Psoas muscle (tissue), 8 donors: ENCODE results near the gene GRIN2A. TPM values are rescaled to one million over a fixed set of nuclear protein-coding genes. Genes with fewer than 3 reads are reported as not detected.

Source experiments
- ATAC-seq, 4 donors: fragments of 200-7000 bp; cut with Tn5 transposase; one replicate each; pipeline ENCODE4 v1.9.1; 2020; ENCODE audit warnings: moderate library complexity in 3 of 4, mild to moderate bottlenecking in 2 of 4
- DNase-seq, 2 donors: peaks; one replicate each; pipeline ENCODE4 v3.0.0-alpha.2; 2020
- H3K27ac ChIP-seq: fragments of 200-600 bp; one replicate; pipeline ENCODE4 v1.8.0; 2022
- H3K27me3 ChIP-seq, 3 donors: fragments of 200-600 bp in 1 of 3; one replicate each; pipeline versions ENCODE4 v1.6.1 to v1.8.0; 2013 to 2022; ENCODE audit warnings: low read length in 2 of 3, mild to moderate bottlenecking in 2 of 3, moderate library complexity in 1 of 3; ENCODE audit not compliant: insufficient read depth in 3 of 3
- H3K36me3 ChIP-seq, 2 donors: fragments of 200-600 bp in 1 of 2; one replicate each; pipeline versions ENCODE4 v1.6.1 to v1.8.0; 2013 to 2022; ENCODE audit warnings: low read depth in 1 of 2, mild to moderate bottlenecking in 1 of 2, moderate library complexity in 1 of 2; ENCODE audit not compliant: insufficient read depth in 1 of 2
- H3K4me1 ChIP-seq: fragments of 200-600 bp; one replicate; pipeline ENCODE4 v1.8.0; 2022
- H3K4me3 ChIP-seq: fragments of 200-600 bp; one replicate; pipeline ENCODE4 v1.8.0; 2022; ENCODE audit warnings: mild to moderate bottlenecking
- H3K9me3 ChIP-seq: fragments of 200-600 bp; one replicate; pipeline ENCODE4 v1.8.0; 2022
- WGBS, 3 donors: extraction: QIAGEN DNeasy Blood & Tissue Kit; methylation state at CpG; one replicate each; pipeline versions ENCODE4 v1.1.6 to v1.1.7; 2013; 5-methylcytosine and 5-hydroxymethylcytosine counted together
- intact Hi-C, 2 donors: fragments of 100-400 bp; cut with DNase I; formaldehyde crosslinking; loops; one replicate each; pipeline versions ENCODE4 v1.11.0 to v1.14.2; 2022
- polyA plus RNA-seq, 3 donors: library from polyadenylated mRNA; stranded (reverse); fragments of 200-250 nt; gene quantifications; one replicate each; pipeline ENCODE4 v1.2.3, GENCODE V29; 2013
- total RNA-seq, 4 donors: library from RNA; stranded (reverse); fragmentation: NEBNext Ultra II Directional in 2 of 4; extraction: Animal tissue kit (Norgen Biotek cat#: 25700) in 2 of 4; gene quantifications; one replicate each; pipeline versions ENCODE4 v1.2.1 to v1.2.4, GENCODE V29; 2021 to 2023
- TF ChIP-seq, protein P1 (sequence below): fragments of 200-600 bp; IDR thresholded peaks from one replicate; pipeline ENCODE4 v1.8.0; 2022; ENCODE audit warnings: antibody characterized with exemption
- donor health status: healthy with polysubstance abuse.
- donor health status: DM: no; HTN: no; CAD: no; lungs with moderate emphysema.
- donor health status: Bipolar disorder and iron deficiency.
- donor health status: healthy.
- donor health status: DM: yes; HTN: yes; CAD: no.
- donor health status: DM: no; HTN: no; CAD: no.
- donor health status: DM: no; HTN: no; CAD: no.
- donor health status: DM: yes; HTN: yes; CAD: no.

Gene GRIN2A
- total and polyA plus RNA-seq, 7 donors = 0.01 to 0.62 (median 0.17) TPM; not detected in 2

DNA sequence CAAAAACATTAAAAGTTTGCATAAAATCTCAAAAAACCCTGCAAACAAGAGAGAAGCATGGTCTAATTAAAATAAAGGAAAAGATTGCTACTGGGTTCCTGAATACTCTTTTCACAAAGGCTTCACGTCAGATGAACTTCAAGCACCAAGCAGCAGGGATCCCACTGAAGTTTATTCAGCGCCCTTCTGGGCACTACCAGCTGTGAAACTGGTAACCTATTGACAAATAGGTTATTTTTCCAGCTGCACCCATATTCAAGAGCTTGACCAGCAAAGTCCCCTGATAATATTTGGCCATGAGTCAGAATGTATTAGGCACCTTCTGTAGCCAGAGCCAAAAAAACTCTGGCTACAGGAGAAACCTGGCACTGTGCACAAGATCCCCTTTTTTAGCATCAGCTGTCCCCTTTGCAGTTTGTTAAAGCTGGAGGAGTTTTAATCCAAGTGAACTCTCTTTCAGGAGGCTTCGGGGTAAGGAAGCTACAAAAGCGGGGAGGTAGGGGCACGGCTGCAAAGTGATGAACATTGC lies 60.3 kb downstream of the GRIN2A start:
- ATAC-seq (no peak), DNase-seq (no peak)
- TF ChIP-seq, protein P1, sequence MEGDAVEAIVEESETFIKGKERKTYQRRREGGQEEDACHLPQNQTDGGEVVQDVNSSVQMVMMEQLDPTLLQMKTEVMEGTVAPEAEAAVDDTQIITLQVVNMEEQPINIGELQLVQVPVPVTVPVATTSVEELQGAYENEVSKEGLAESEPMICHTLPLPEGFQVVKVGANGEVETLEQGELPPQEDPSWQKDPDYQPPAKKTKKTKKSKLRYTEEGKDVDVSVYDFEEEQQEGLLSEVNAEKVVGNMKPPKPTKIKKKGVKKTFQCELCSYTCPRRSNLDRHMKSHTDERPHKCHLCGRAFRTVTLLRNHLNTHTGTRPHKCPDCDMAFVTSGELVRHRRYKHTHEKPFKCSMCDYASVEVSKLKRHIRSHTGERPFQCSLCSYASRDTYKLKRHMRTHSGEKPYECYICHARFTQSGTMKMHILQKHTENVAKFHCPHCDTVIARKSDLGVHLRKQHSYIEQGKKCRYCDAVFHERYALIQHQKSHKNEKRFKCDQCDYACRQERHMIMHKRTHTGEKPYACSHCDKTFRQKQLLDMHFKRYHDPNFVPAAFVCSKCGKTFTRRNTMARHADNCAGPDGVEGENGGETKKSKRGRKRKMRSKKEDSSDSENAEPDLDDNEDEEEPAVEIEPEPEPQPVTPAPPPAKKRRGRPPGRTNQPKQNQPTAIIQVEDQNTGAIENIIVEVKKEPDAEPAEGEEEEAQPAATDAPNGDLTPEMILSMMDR = no peak
- intact Hi-C loops = no loop called here
- WGBS, 3 donors = 19 to 49% (median 41%) methylated on average over 4 to 5 of the region's 5 CpGs
- Histone ChIP-seq H3K9me3 (no peaks in the 10 kb centered on the region), H3K27me3 (peaks cover 3 to 7% (median 6%) of the 10 kb centered on the region in 3 donors), H3K36me3 (no peaks in the 10 kb centered on the region), H3K4me1 (no peaks in the 10 kb centered on the region), H3K4me3 (no peak overlapping the region), H3K27ac (no peak overlapping the region)

DNA sequence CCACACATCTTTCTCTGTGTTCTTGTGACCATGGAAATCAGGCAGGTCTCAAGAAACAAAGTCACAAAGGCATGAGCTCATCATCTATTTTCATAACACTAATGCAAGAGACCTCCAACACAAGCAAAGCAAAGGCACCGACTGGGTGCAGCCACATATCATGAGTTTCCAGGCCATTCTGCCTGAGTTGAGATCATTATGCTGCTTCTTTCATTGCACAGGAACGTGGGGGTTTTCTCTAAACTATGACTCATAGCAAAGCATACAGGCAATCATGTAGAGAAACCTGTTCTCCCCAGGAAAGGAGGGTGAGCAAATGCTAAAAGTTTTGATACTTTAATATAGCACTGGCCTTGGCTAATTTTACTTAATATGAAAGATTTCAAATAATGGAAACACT lies 60.7 kb downstream of the GRIN2A start:
- DNase-seq (no peak), ATAC-seq (no peak)
- 37 to 44% (median 39%) methylated on average over 2 of the region's 2 CpGs for WGBS, 3 donors
- TF ChIP-seq, protein P1 = no peak
- H3K9me3 ChIP-seq = no peaks in the 10 kb centered on the region
- no peaks in the 10 kb centered on the region for H3K4me1 ChIP-seq
- intact Hi-C loops = no loop called here
- H3K36me3 ChIP-seq = no peaks in the 10 kb centered on the region
- H3K4me3 ChIP-seq = no peak overlapping the region
- no peak overlapping the region for H3K27ac ChIP-seq
- H3K27me3 ChIP-seq = peaks cover 3 to 7% (median 6%) of the 10 kb centered on the region in 3 donors

GRCh38 chr16:10120953-10121352 lies 61.3 kb downstream of the GRIN2A start:
- 74 to 76% (median 76%) methylated on average over 4 of the region's 4 CpGs for WGBS, 3 donors
- ATAC-seq (no peak), DNase-seq (no peak)
- H3K36me3 ChIP-seq = no peaks in the 10 kb centered on the region
- peaks cover 3 to 7% (median 6%) of the 10 kb centered on the region in 3 donors for H3K27me3 ChIP-seq
- intact Hi-C loops = no loop called here
- H3K4me3 ChIP-seq = no peak overlapping the region
- no peak overlapping the region for H3K27ac ChIP-seq
- no peaks in the 10 kb centered on the region for H3K4me1 ChIP-seq
- no peaks in the 10 kb centered on the region for H3K9me3 ChIP-seq
- TF ChIP-seq, protein P1 = no peak

GRCh38 chr16:10114409-10114808 lies 67.8 kb downstream of the GRIN2A start:
- no peaks in the 10 kb centered on the region for H3K9me3 ChIP-seq
- intact Hi-C loops = no loop called here
- 59 to 83% (median 64%) methylated on average over 4 of the region's 4 CpGs for WGBS, 3 donors
- H3K27ac ChIP-seq = no peak overlapping the region
- H3K27me3 ChIP-seq = no peaks in the 10 kb centered on the region
- no peaks in the 10 kb centered on the region for H3K4me1 ChIP-seq
- TF ChIP-seq, protein P1 = no peak
- H3K36me3 ChIP-seq = no peaks in the 10 kb centered on the region
- DNase-seq = peak in 1 of 2 donors; percentile 29
- H3K4me3 ChIP-seq = no peak overlapping the region
- ATAC-seq = no peak

DNA sequence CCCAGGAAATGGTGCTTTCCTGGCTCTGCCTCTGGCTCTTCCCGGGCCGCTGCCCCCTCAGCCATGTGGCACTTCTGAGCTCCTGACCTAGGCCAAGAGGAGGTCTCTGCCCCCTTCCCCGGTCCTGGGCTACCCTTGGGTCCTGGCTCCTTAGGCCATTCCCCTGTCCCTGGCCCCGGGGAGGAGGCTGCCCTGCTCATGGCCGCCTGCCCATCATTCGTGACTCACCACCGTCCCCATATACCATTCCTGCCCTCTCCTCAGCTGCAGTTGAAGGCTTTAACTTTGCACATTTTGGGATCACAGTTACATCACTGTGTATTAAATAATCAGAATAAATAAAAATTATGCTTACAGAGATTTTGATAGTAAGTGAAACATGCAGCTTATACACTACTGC lies 69.0 kb downstream of the GRIN2A start:
- intact Hi-C loops = no loop called here

More for the DNA sequence above, 69.0 kb downstream of the GRIN2A start:
- Histone ChIP-seq H3K4me3 (no peak overlapping the region), H3K27me3 (no peaks in the 10 kb centered on the region), H3K4me1 (no peaks in the 10 kb centered on the region), H3K9me3 (no peaks in the 10 kb centered on the region), H3K27ac (no peak overlapping the region), H3K36me3 (no peaks in the 10 kb centered on the region)
- WGBS, 3 donors = 69 to 82% (median 75%) methylated on average over 7 of the region's 7 CpGs
- DNase-seq (no peak), ATAC-seq (no peak)
- TF ChIP-seq, protein P1 = no peak
